DOHH2 (cell line): ENCODE data around the gene ANKDD1B.

ENCODE experiments used
- CTCF ChIP-seq: fragments of 200-600 bp; sonication (generic); IDR thresholded peaks from one replicate; pipeline ENCODE4 v1.5.1; 2014; ENCODE audit warnings: antibody characterized with exemption, mild to moderate bottlenecking, low read depth, low read length; ENCODE audit not compliant: poor library complexity, severe bottlenecking
- EZH2phosphoT487 ChIP-seq: fragments of 200-600 bp; sonication (generic); IDR thresholded peaks from 2 replicates; pipeline ENCODE4 v1.6.1; 2017; ENCODE audit warnings: borderline replicate concordance, mild to moderate bottlenecking, antibody characterized with exemption, low read length, moderate library complexity, mixed read lengths

- TF ChIP-seq CTCF (no peak), EZH2phosphoT487 (no peak)
Observed at GRCh38 chr5:75651575-75652238, 40.5 kb downstream of the ANKDD1B start.
